Endothelial cell of umbilical vein (primary cell): ENCODE measurements around the gene TTC23L.

ENCODE experiments used
- EZH2 ChIP-seq: IDR thresholded peaks from 2 replicates; pipeline ENCODE4 v1.6.1; 2012; ENCODE audit warnings: borderline replicate concordance, low read depth, mild to moderate bottlenecking, moderate library complexity, low read length, inconsistent platforms; ENCODE audit not compliant: severe bottlenecking
- POLR2A ChIP-seq: IDR thresholded peaks from 2 replicates; pipeline ENCODE4 v1.6.1; 2012; ENCODE audit warnings: low read depth, mild to moderate bottlenecking, control low read depth, low read length
- POLR2AphosphoS5 ChIP-seq: IDR thresholded peaks from 2 replicates; pipeline ENCODE4 v1.6.1; 2012; ENCODE audit warnings: low read depth, mild to moderate bottlenecking, control low read depth, low read length, moderate library complexity; ENCODE audit not compliant: insufficient read depth
- TF ChIP-seq, protein P1 (sequence below), 2 donors: IDR thresholded peaks; 1 replicate in 1 of 2; 2 replicates in 1 of 2; pipeline ENCODE4 v1.5.1; 2011; ENCODE audit warnings: low read length in 2 of 2, mild to moderate bottlenecking in 2 of 2, moderate library complexity in 2 of 2, control low read depth in 1 of 2, inconsistent platforms in 1 of 2, low read depth in 1 of 2; ENCODE audit not compliant: insufficient read depth in 1 of 2; ENCODE audit errors: extremely low read depth in 1 of 2
- TF ChIP-seq, protein P2 (sequence below): IDR thresholded peaks from 2 replicates; pipeline ENCODE4 v1.6.1; 2011; ENCODE audit not compliant: insufficient read depth, insufficient read length

GRCh38 chr5:34930870-34931269 lies 91.9 kb downstream of the TTC23L start:
- TF ChIP-seq, protein P1, sequence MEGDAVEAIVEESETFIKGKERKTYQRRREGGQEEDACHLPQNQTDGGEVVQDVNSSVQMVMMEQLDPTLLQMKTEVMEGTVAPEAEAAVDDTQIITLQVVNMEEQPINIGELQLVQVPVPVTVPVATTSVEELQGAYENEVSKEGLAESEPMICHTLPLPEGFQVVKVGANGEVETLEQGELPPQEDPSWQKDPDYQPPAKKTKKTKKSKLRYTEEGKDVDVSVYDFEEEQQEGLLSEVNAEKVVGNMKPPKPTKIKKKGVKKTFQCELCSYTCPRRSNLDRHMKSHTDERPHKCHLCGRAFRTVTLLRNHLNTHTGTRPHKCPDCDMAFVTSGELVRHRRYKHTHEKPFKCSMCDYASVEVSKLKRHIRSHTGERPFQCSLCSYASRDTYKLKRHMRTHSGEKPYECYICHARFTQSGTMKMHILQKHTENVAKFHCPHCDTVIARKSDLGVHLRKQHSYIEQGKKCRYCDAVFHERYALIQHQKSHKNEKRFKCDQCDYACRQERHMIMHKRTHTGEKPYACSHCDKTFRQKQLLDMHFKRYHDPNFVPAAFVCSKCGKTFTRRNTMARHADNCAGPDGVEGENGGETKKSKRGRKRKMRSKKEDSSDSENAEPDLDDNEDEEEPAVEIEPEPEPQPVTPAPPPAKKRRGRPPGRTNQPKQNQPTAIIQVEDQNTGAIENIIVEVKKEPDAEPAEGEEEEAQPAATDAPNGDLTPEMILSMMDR (IDR thresholded peaks at IDR 0.05; ENCODE audit: extremely low read depth in 1 of 2, insufficient read depth in 1 of 2, low read depth in 1 of 2, low read length in 2 of 2): no peak
- TF ChIP-seq POLR2A (no peak), EZH2 (no peak), POLR2AphosphoS5 (no peak)
- TF ChIP-seq, protein P2, sequence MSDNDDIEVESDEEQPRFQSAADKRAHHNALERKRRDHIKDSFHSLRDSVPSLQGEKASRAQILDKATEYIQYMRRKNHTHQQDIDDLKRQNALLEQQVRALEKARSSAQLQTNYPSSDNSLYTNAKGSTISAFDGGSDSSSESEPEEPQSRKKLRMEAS: no peak
